Measurements from ENCODE around the gene PAX2. TPM values are rescaled to one million over a fixed set of nuclear protein-coding genes. Genes with fewer than 3 reads are reported as not detected.

The PAX2 gene
- total RNA-seq, 1 donor from 2014 or later = not detected

- H3K36me3 ChIP-seq = no peaks in the 10 kb centered on the region
- intact Hi-C loops (cut with DNase I) = no loop called here
- no peak for DNase-seq
- H3K4me3 ChIP-seq = no peak overlapping the region
- no peak for TF ChIP-seq CTCF (IDR thresholded peaks at IDR 0.05)
- H3K27me3 ChIP-seq = peaks cover 99% of the 10 kb centered on the region
- H3K9me3 ChIP-seq = no peaks in the 10 kb centered on the region
- peaks cover 21% of the 10 kb centered on the region for H3K4me1 ChIP-seq
- ATAC-seq = no peak
- H3K27ac ChIP-seq = no peak overlapping the region
Observed at GRCh38 chr10:100727808-100728207, 17.6 kb upstream of the PAX2 start.

- peaks cover 99% of the 10 kb centered on the region for H3K27me3 ChIP-seq
- H3K4me1 ChIP-seq = peaks cover 21% of the 10 kb centered on the region
- H3K27ac ChIP-seq = no peak overlapping the region
- peak; percentile 19 for TF ChIP-seq CTCF (IDR thresholded peaks at IDR 0.05)
- ATAC-seq (no peak), DNase-seq (peak; percentile 41)
- H3K36me3 ChIP-seq = no peaks in the 10 kb centered on the region
- no peaks in the 10 kb centered on the region for H3K9me3 ChIP-seq
- H3K4me3 ChIP-seq = no peak overlapping the region
- intact Hi-C loops (cut with DNase I) = no loop called here
Observed at GRCh38 chr10:100728928-100729861, 16.2 kb upstream of the PAX2 start.

- Histone ChIP-seq H3K27ac (no peak overlapping the region), H3K36me3 (no peaks in the 10 kb centered on the region), H3K4me1 (peaks cover 21% of the 10 kb centered on the region), H3K27me3 (peaks cover 99% of the 10 kb centered on the region), H3K4me3 (peak overlapping the region; percentile 16), H3K9me3 (no peaks in the 10 kb centered on the region)
- DNase-seq (peak; percentile 54), ATAC-seq (no peak)
- intact Hi-C loops (cut with DNase I) = no loop called here
- TF ChIP-seq CTCF (IDR thresholded peaks at IDR 0.05) = no peak
Observed at GRCh38 chr10:100729862-100730724, 15.3 kb upstream of the PAX2 start.

DNA sequence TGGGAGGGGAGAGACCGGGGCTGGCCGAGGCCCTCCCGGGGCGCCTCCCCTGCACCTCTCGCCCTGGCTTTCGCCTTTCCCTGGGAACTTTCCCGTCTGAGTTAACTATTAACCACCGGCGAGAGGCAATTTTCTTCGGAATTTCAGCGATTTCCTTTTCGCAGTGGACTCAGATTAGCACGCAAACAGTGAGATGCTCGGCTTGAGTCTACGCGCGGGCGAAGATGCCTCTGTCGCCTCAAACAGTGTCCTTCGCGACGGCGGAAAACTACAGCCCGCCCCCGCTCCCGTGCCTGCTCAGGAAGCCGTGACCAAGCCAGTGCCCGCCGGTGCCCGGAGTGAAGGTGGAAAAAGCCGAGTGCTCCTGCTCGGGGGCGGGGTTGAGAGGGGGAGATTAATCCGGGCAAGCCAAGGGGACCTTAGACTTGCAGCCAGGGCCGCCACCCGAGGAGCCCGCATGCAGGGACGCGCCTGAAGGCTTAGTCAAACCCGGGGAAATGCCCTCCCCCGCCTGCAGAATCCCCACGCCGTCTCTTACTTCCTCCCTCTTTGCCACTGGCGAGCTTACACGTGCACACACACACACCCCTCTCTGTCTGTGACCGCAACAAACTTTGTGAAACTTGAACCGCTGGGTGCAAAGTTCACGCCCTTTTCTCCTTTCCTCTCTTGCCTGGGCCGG is 14.5 kb upstream of the PAX2 start:
- ATAC-seq = peak; percentile 75
- H3K4me1 ChIP-seq = peaks cover 21% of the 10 kb centered on the region
- TF ChIP-seq CTCF (IDR thresholded peaks at IDR 0.05) = no peak
- H3K27me3 ChIP-seq = peaks cover 99% of the 10 kb centered on the region
- H3K9me3 ChIP-seq = no peaks in the 10 kb centered on the region
- intact Hi-C loops (cut with DNase I) = no loop called here
- peak; percentile 69 for DNase-seq
- no peak overlapping the region for H3K27ac ChIP-seq
- peak overlapping the region; percentile 16 for H3K4me3 ChIP-seq
- no peaks in the 10 kb centered on the region for H3K36me3 ChIP-seq
